ENCODE results near the gene ANKHD1.
A peak's percentile ranks its signal among the peaks of the same experiment; 100 is the strongest.

ANKHD1 gene
- total RNA-seq, result 18.9 reads per million, percentile 45 among the genes with 10 or more reads in this experiment

DNA sequence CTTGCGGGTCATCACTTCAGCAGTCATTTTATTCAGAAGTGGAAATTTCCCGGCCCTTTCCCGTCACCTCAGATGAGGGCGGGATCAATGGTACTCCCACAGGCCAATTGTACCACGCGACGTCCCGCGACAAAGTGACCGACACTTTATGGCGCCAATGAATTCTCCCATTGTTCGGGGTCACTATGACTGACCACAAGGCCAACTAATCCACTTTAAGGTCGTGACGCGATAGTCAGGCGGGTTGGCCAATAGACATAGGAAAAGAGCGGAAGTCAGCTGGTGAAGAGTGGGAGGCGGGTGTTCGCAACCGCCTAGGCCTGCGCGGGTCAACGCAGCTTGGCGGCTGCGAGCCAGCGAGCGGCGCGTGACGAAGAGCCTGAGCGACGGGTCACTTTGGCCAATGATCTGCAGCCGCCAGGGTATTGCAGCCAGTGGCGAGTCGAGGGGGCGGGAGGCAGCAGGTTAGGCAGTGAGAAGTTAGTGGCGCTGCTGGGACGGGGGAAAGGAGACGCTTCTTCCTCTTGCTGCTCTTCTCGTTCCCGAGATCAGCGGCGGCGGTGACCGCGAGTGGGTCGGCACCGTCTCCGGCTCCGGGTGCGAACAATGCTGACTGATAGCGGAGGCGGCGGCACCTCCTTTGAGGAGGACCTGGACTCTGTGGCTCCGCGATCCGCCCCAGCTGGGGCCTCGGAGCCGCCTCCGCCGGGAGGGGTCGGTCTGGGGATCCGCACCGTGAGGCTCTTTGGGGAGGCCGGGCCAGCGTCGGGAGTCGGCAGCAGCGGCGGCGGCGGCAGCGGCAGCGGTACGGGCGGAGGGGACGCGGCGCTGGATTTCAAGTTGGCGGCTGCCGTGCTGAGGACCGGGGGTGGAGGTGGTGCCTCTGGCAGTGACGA, at the start of gene ANKHD1:
Gene ANKHD1, plus strand, starts transcription at position 472 of the 896 bp plus-strand sequence. Its CDS starts 135 bp downstream, at position 607.
- DNase-seq, result peak; percentile 94

DNA sequence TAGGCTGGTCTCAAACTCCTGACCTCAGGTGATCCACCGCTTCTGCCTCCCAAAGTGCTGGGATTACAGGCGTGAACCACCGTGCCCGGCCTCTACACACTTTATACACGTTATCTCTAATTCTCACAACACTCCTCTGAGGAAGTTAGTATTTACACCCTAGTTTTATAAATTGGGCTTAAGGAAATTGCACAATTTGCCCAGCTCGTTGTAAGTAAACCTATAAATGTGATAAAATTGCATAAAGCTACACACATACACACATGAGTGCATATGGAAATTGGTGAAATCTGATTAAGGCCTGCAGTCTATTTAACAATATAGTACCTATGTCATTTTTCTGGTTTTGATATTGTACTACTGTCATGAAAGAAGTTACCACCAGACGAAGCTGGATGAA, 46.1 kb upstream of the ANKHD1 start:
- no peak for DNase-seq

DNA sequence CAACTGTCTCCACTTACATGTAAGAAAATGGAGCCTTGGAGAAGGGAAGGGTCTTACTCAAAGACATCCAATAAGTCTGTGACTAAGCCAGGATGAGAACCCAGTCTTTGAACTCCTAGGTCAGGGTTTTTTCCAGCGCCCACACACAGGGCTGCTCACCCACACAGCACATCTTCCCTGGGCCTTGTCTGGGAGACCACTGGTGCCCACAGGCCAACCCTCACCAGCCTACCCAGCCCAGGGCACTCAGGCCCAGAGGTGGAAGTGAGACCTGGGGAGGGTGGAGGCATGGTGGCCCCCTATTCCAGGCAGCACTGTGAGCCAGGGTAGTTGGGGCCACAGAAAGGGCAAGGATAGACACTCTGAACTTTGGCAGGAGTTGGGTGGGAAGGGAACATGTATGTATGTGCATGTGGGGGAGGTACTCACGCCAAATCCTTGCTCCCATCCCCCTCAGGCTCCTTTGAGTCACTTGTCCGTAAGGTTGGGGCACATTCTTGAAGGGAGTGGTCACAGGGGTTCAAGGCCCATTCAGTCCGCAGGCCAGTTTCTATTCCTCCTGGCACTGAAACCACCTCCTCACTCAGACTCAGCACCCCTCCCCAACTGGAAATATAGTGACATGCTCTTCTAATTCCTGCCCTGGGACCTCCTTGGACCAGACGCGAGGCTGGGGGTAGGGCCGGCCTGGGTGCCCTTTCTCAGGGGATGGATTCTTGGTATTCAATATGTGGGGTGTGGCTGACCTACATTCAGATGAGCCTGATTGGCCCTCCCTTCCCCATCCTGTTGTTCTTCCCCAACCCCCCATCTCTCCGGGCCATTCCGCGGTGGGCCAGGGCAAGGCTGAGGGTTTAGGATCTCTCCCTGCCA, 44.5 kb upstream of the ANKHD1 start:
- no peak for DNase-seq

DNA sequence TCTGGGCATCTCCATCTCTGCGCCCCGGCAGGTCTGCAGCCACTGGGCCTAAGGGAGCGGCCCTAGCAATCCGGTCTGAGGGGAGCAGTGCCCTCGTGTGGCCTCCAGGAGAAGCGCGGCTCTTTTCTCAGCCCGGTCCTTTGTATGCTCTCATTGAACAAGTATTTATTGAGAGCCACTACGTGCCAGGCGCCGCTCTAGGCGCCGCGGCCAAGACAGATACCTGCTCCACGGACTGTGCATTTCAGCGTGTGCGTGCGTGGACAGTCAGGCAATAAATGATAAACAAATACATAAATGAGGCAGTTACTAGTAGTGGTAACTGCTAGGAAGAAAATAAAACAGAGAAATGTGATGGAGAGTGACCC, 43.9 kb upstream of the ANKHD1 start:
- DNase-seq, result peak; percentile 55

GRCh38 chr5:140358738-140359310, 42.8 kb upstream of the ANKHD1 start:
- no peak for DNase-seq

DNA sequence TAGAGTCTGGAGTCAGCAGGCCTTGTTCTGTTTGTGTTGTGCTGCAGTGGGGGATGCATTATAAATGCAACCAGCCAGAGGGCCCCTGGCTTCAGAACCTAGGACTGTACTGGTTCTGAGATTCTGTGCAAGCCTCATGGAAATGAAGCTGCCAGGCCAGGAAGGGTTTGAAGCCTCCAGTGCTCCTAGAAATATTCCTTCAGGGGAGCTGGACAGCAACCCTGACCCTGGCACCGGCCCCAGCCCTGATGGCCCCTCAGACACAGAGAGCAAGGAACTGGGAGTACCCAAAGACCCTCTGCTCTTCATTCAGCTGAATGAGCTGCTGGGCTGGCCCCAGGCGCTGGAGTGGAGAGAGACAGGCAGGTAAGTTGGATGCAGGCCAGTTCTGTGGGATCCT, 41.5 kb upstream of the ANKHD1 start, which contains the start of gene SLC4A9:
Gene SLC4A9, plus strand, starts transcription at position 94 of the 400 bp plus-strand sequence. Its CDS starts 43 bp downstream, at position 137.
- DNase-seq, result no peak

DNA sequence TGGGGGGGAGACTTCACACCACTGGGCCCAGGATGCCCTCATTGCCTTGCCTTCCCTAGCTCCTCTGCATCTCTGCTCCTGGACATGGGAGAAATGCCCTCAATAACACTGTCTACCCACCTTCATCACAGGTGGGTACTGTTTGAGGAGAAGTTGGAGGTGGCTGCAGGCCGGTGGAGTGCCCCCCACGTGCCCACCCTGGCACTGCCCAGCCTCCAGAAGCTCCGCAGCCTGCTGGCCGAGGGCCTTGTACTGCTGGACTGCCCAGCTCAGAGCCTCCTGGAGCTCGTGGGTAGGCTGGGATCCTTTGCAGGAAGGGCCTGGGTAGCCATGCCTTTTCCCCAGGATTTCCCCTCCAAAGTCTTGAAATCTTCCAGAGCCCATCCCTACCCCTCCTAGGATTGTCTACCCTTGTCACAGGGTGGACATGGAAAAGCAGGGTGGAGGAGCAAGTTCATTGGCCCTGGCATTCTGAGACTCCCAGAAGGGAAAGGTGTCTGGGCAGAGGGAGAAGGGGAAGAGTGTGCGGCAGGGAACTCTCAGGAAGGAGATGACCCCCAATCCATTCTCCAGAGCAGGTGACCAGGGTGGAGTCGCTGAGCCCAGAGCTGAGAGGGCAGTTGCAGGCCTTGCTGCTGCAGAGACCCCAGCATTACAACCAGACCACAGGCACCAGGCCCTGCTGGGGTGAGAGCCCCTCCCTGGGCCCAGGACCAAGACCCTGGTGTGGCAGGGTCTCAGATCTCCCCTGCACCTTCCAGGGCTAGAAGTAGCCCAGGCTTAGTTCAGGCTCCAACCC, 40.8 kb upstream of the ANKHD1 start:
- DNase-seq, result no peak

DNA sequence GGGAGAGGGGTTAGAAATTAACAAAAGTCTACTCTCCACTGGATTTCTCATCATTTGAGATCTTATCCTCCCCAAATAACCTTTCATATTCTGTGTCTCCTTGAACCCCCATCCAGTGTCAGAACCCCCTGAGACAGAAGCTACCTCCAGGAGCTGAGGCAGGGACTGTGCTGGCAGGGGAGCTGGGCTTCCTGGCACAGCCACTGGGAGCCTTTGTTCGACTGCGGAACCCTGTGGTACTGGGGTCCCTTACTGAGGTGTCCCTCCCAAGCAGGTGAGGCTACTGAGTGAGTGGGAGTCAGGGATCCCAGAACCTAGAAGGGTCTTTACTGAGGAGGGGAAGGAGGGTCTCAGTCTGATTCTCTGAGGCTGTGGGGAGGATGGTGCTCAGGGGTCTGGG, 39.7 kb upstream of the ANKHD1 start:
- DNase-seq, result no peak

GRCh38 chr5:140362311-140362710, 39.3 kb upstream of the ANKHD1 start:
- no peak for DNase-seq

DNA sequence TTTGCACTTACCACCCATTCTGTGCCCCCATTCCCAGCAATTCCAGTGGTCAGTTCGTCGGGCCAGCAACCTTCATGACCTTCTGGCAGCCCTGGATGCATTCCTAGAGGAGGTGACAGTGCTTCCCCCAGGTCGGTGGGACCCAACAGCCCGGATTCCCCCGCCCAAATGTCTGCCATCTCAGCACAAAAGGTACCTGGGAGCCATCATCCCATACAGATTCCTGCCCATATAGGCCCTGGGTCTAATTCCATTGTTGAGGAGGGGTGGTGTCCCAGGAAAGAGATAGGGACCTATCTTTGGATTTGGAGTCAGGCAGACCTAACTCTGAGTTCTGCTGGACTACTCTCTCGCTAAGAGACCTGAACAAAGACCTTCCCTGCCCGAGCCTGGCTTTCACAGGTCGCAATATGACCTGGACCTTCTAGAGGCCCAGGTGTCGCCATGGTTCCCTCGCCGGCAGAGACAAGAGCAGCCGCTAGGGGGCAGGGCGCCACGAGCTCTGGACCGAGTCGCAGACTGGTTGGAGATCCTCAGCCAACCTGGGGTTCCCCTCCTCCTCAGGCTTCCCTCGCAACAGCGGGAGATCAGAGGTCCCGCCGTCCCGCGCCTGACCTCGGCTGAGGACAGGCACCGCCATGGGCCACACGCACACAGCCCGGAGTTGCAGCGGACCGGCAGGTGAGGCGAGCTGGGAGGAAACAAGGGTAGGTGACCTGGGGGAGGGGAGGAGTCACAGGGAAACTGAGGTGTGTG, 38.6 kb upstream of the ANKHD1 start:
- DNase-seq, result peak; percentile 74

DNA sequence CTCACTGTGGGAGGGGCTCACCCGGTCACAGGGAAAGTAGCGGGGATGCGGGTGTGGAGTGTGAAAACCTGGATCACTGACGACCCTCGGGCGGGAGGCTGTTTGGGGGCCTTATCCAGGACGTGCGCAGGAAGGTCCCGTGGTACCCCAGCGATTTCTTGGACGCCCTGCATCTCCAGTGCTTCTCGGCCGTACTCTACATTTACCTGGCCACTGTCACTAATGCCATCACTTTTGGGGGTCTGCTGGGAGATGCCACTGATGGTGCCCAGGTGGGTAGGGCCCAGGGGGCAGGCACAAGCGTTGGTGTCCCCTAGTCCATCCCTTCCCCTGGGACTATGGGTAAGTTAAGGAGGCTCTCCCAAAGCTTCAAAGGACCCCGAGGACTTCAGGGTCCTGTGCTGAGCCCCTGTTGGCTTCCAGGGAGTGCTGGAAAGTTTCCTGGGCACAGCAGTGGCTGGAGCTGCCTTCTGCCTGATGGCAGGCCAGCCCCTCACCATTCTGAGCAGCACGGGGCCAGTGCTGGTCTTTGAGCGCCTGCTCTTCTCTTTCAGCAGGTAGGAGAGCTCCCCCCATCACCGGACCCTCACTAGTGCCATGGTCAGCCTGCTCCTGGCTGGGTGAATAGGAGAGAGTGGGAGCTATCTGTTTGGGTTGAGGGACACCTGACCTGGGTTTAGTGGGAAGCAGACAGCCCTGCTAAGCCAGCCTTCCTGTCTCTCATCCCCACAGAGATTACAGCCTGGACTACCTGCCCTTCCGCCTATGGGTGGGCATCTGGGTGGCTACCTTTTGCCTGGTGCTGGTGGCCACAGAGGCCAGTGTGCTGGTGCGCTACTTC, 37.8 kb upstream of the ANKHD1 start:
- no peak for DNase-seq

- DNase-seq, result no peak
Measured at GRCh38 chr5:140364472-140364765, 37.2 kb upstream of the ANKHD1 start.

- no peak for DNase-seq
Measured at GRCh38 chr5:140365282-140365681, 36.4 kb upstream of the ANKHD1 start.

- DNase-seq, result no peak
Measured at GRCh38 chr5:140365941-140366340, 35.7 kb upstream of the ANKHD1 start.

GRCh38 chr5:140366589-140367255, 34.9 kb upstream of the ANKHD1 start:
- DNase-seq, result no peak

DNA sequence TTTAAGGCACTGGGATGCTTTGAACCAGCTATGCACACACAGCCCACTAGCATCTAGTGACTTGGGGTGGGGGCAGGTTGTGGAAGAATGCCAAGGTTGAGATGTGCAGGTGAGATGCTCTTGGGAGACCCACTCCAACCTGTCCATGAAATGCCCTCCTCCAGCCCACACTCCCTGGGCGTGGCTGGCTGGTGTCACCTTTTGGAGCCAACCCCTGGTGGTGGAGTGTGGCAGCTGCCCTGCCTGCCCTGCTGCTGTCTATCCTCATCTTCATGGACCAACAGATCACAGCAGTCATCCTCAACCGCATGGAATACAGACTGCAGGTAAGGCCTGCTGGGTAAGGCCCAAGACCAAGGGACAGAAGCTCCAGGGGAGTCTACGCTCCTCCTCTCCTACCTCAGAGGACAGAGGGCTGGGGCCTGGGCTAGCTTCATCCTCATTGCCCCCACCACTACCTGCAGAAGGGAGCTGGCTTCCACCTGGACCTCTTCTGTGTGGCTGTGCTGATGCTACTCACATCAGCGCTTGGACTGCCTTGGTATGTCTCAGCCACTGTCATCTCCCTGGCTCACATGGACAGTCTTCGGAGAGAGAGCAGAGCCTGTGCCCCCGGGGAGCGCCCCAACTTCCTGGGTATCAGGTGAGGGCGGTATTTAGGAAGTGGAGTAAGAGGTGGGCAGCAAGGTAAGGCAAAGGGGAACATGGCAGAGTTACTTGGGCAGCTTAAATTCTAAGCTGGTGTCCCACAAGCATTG, 34.2 kb upstream of the ANKHD1 start:
- no peak for DNase-seq

- DNase-seq, result no peak
Measured at GRCh38 chr5:140371356-140372151, 30.1 kb upstream of the ANKHD1 start.

GRCh38 chr5:140372971-140373487, 28.6 kb upstream of the ANKHD1 start:
- peak; percentile 16 for DNase-seq

Measured in effector CD4-positive, alpha-beta T cell (primary cell).